Astrocyte of the cerebellum (primary cell): ENCODE results near the gene CENPO.

ENCODE experiments used
- DNase-seq: peaks from one replicate; pipeline ENCODE4 v3.0.0-alpha.2; 2011; ENCODE audit warnings: low read depth
- H3K4me3 ChIP-seq: 2 replicates; pipeline ENCODE4 v1.5.1; 2011; ENCODE audit warnings: mild to moderate bottlenecking, low read depth, low read length, moderate library complexity
- CTCF ChIP-seq: IDR thresholded peaks from 2 replicates; pipeline ENCODE4 v1.5.1; 2012; ENCODE audit warnings: low read length, low read depth, moderate library complexity, mild to moderate bottlenecking; ENCODE audit errors: missing control alignments
- in situ Hi-C: cut with HindIII; loops from 2 replicates; pipeline ENCODE4 v1.10.0; 2017; ENCODE audit warnings: low sequenced_read_pairs

Gene CENPO

GRCh38 chr2:24831221-24832072, 38.2 kb downstream of the CENPO start:
- DNase-seq, result no peak
- TF ChIP-seq CTCF, result no peak
- no peak overlapping the region for H3K4me3 ChIP-seq
- in situ Hi-C loops, result no loop called here

GRCh38 chr2:24832073-24832461, 38.8 kb downstream of the CENPO start:
- no peak overlapping the region for H3K4me3 ChIP-seq
- no peak for DNase-seq
- TF ChIP-seq CTCF, result no peak
- in situ Hi-C loops, result no loop called here

GRCh38 chr2:24832521-24832920, 39.3 kb downstream of the CENPO start:
- no peak overlapping the region for H3K4me3 ChIP-seq
- in situ Hi-C loops, result no loop called here
- DNase-seq, result no peak
- TF ChIP-seq CTCF, result no peak

GRCh38 chr2:24832931-24833701, 39.9 kb downstream of the CENPO start:
- in situ Hi-C loops, result no loop called here
- no peak for DNase-seq
- TF ChIP-seq CTCF, result no peak
- no peak overlapping the region for H3K4me3 ChIP-seq

GRCh38 chr2:24833821-24834732, 40.9 kb downstream of the CENPO start:
- DNase-seq, result no peak
- no peak overlapping the region for H3K4me3 ChIP-seq
- in situ Hi-C loops, result no loop called here
- no peak for TF ChIP-seq CTCF
